Measurements from ENCODE around the gene KCNT2. TPM values are rescaled to one million over a fixed set of nuclear protein-coding genes. Genes with fewer than 3 reads are reported as not detected.

The KCNT2 gene
- total and polyA plus RNA-seq, 10 of the 15 experiments (the other 5 are each of a cell fraction or from before 2014, with no cell fraction given): not detected

DNA sequence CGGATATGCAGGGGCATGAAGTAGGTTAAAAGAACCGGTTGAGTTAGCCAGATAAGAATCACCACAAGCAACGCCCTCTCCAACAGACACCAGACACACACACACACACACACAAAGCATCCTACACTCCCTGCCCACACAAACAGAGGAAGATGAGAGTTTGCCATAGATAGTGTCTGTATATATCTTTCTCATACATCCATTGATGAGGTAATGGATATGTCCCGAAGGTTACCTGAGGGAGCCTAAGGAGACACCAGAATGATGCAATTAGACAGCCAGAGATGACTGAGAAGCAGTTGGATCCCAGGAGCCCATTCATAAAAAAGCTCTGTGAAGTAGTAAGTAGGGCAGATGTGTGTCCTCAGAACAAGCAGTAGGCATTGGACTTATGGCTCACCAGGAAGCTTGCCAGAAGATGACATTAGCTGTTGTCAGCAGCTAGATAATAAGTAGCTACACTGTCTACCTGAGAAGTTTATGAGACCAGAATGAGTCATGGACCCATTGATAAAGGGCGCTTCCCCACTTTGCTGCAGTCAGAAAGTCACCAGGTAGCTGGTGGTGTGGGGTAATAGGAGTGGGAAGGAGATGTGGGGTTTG, 247.0 kb downstream of the KCNT2 start:
- BruUV-seq (replicated peaks): no TSS peak
- intact Hi-C loops (cut with micrococcal nuclease; ENCODE audit: unreplicated experiment) (no loop called here), in situ Hi-C loops (cut with MboI) (no loop called here)
- WGBS (ENCODE audit: insufficient coverage, insufficient replicate concordance, low lambda C conversion rate, missing lambda C conversion rate): 24% methylated on average over 5 of the region's 5 CpGs
- FAIRE-seq (no peak), ATAC-seq (no peak; the same call in 2 of the 3 replicates), DNase-seq (ENCODE audit: low read depth, low spot score) (no peak)
- TF ChIP-seq SIX5 (IDR thresholded peaks at IDR 0.05; ENCODE audit: low read depth, low read length, severe bottlenecking): no peak
- no peak for TF ChIP-seq PBX3 (IDR thresholded peaks at IDR 0.05; ENCODE audit: insufficient replicate concordance, low read depth, low read length)
- TF ChIP-seq IRF4 (IDR thresholded peaks at IDR 0.05; ENCODE audit: low read depth, low read length): no peak
- no peak for TF ChIP-seq SREBF1 (IDR thresholded peaks at IDR 0.05; ENCODE audit: low read length)
- TF ChIP-seq SMAD1 (IDR thresholded peaks at IDR 0.05; ENCODE audit: low read depth, partially characterized antibody): no peak
- no peak for TF ChIP-seq NKRF (conservative IDR thresholded peaks at IDR 0.05)
- no peak for TF ChIP-seq NFIC (IDR thresholded peaks at IDR 0.05; ENCODE audit: low read depth, low read length)
- TF ChIP-seq EZH2 (IDR thresholded peaks at IDR 0.05; ENCODE audit: borderline replicate concordance, control insufficient read depth, low read depth, low read length): no peak
- TF ChIP-seq ZBED1 (IDR thresholded peaks at IDR 0.05; ENCODE audit: borderline replicate concordance): no peak
- Histone ChIP-seq H3K27ac (ENCODE audit: control insufficient read depth, insufficient read depth) (no peak overlapping the region), H3K4me3 (no peak overlapping the region), H2AFZ (ENCODE audit: control insufficient read depth, low read depth, low read length) (no peak overlapping the region), H3K4me1 (ENCODE audit: control insufficient read depth, insufficient read depth, low read length) (no peaks in the 10 kb centered on the region), H3K79me2 (ENCODE audit: control insufficient read depth, insufficient read depth, low read length) (no peaks in the 10 kb centered on the region), H3K9me3 (replicated peaks; ENCODE audit: control insufficient read depth, insufficient read depth, low read length) (no peaks in the 10 kb centered on the region), H3K9ac (ENCODE audit: control insufficient read depth, insufficient read depth, low read length) (no peak overlapping the region), H3K36me3 (ENCODE audit: control insufficient read depth in 2 of 2, insufficient read depth in 2 of 2, low read length in 1 of 2) (no peaks in the 10 kb centered on the region), H4K20me1 (ENCODE audit: control insufficient read depth, insufficient read depth) (no peaks in the 10 kb centered on the region), H3K4me2 (ENCODE audit: control insufficient read depth, insufficient read depth) (no peak overlapping the region), H3K27me3 (replicated peaks in 1 of 2; ENCODE audit: control insufficient read depth in 2 of 2, insufficient read depth in 2 of 2, low read length in 1 of 2) (no peaks in the 10 kb centered on the region)
- ChIA-PET SMC1A (ENCODE audit: uncharacterized antibody, unreplicated experiment) (no interaction called here), RAD21 (ENCODE audit: unreplicated experiment) (no interaction called here), CTCF (no interaction called here), POLR2A (no interaction called here)

All from GM12878 (cell line).